Lung (tissue), 12 donors: Measurements from ENCODE around the gene NREP. TPM values are rescaled to one million over a fixed set of nuclear protein-coding genes. Genes with fewer than 3 reads are reported as not detected.
A peak's percentile ranks its signal among the peaks of the same experiment; 100 is the strongest.

Experiments
- ATAC-seq: fragments of 200-7000 bp; cut with Tn5 transposase; one replicate; pipeline ENCODE4 v1.9.1; 2020; ENCODE audit warnings: moderate number of reproducible peaks; ENCODE audit not compliant: insufficient read depth, low FRiP score
- DNase-seq, 3 donors: peaks; one replicate each; pipeline ENCODE4 v3.0.0-alpha.2; 2013 to 2017
- H3K27ac ChIP-seq, 2 donors: one replicate each; pipeline ENCODE4 v1.5.1; 2013; ENCODE audit warnings: mild to moderate bottlenecking in 2 of 2, moderate library complexity in 2 of 2, control low read depth in 1 of 2, inconsistent platforms in 1 of 2, low read depth in 1 of 2, low read length in 1 of 2
- H3K27me3 ChIP-seq, 3 donors: one replicate each; pipeline ENCODE4 v1.5.1; 2013; ENCODE audit warnings: low read length in 2 of 3; ENCODE audit not compliant: control insufficient read depth in 3 of 3, insufficient read depth in 3 of 3
- H3K36me3 ChIP-seq, 4 donors: one replicate each; pipeline ENCODE4 v1.5.1; 2013; ENCODE audit warnings: low read length in 4 of 4, mild to moderate bottlenecking in 1 of 4, moderate library complexity in 1 of 4; ENCODE audit not compliant: control insufficient read depth in 4 of 4, insufficient read depth in 4 of 4
- H3K4me1 ChIP-seq, 5 donors: one replicate each; pipeline ENCODE4 v1.5.1; 2013; ENCODE audit warnings: low read length in 5 of 5, mild to moderate bottlenecking in 2 of 5, moderate library complexity in 1 of 5; ENCODE audit not compliant: control insufficient read depth in 5 of 5, insufficient read depth in 5 of 5
- H3K4me3 ChIP-seq: one replicate; pipeline ENCODE4 v1.5.1; 2013; ENCODE audit warnings: mild to moderate bottlenecking, control low read depth, moderate library complexity
- H3K9ac ChIP-seq, 2 donors: one replicate each; pipeline ENCODE4 v1.5.1; 2013; ENCODE audit warnings: low read length in 2 of 2, control low read depth in 1 of 2; ENCODE audit not compliant: insufficient read depth in 1 of 2
- H3K9me3 ChIP-seq, 4 donors: one replicate each; pipeline ENCODE4 v1.5.1; 2013; ENCODE audit warnings: low read length in 3 of 4, mild to moderate bottlenecking in 1 of 4, moderate library complexity in 1 of 4; ENCODE audit not compliant: control insufficient read depth in 4 of 4, insufficient read depth in 3 of 4
- WGBS, 2 donors: extraction: QIAGEN DNeasy Blood & Tissue Kit; methylation state at CpG; one replicate each; pipeline ENCODE4 v1.1.7; 2013; 5-methylcytosine and 5-hydroxymethylcytosine counted together
- polyA plus RNA-seq, 2 donors: library from polyadenylated mRNA; stranded (reverse); fragments of 200-250 nt; gene quantifications; one replicate each; pipeline ENCODE4 v1.2.1, GENCODE V29; 2013
- total RNA-seq, 2 donors: library from RNA; depleted of rRNA in 1 of 2; stranded (reverse); fragments of >200 nt in 1 of 2; gene quantifications; one replicate each; pipeline ENCODE4 v1.2.1, GENCODE V29; 2014 to 2021
- TF ChIP-seq, protein P1 (sequence below): IDR thresholded peaks from 2 replicates; pipeline ENCODE4 v1.5.1; 2012; ENCODE audit warnings: mild to moderate bottlenecking; ENCODE audit errors: control extremely low read depth, extremely low read depth
- donor health status: control.
- donor health status: control.
- donor health status: Bipolar disorder and iron deficiency.
- donor health status: healthy.
- donor health status: DM: yes; HTN: yes; CAD: no.

Gene NREP
- total and polyA plus RNA-seq, 4 donors, result 10.8 to 326 (median 16.8) TPM

DNA sequence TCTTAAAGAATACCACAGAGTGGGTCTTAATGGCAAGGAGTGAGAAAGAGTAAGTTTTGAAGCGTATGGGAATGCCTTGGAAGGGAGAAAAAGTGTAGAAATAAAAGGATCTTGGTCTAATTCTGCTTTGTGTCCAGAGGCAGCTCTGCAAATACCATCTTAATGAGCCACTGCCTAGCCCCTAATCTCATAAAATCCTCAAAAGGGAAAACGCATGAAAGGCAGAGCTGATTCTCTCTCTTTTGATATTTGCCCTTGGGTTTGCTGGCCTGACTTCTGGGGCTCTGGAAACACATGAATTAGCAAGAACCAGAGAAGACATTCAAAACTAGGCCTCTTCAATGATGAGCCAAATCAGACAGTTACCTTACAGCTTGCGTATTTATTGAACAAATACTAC, 28.1 kb downstream of the NREP start:
- Histone ChIP-seq H3K27ac (no peak overlapping the region), H3K36me3 (peaks cover 0 to 63% (median 33%) of the 10 kb centered on the region in 4 donors), H3K4me3 (no peak overlapping the region), H3K4me1 (peaks cover 0 to 8% (median 3%) of the 10 kb centered on the region in 5 donors), H3K9me3 (no peaks in the 10 kb centered on the region), H3K9ac (no peak overlapping the region), H3K27me3 (no peaks in the 10 kb centered on the region)
- no peak for DNase-seq
- TF ChIP-seq, protein P1, sequence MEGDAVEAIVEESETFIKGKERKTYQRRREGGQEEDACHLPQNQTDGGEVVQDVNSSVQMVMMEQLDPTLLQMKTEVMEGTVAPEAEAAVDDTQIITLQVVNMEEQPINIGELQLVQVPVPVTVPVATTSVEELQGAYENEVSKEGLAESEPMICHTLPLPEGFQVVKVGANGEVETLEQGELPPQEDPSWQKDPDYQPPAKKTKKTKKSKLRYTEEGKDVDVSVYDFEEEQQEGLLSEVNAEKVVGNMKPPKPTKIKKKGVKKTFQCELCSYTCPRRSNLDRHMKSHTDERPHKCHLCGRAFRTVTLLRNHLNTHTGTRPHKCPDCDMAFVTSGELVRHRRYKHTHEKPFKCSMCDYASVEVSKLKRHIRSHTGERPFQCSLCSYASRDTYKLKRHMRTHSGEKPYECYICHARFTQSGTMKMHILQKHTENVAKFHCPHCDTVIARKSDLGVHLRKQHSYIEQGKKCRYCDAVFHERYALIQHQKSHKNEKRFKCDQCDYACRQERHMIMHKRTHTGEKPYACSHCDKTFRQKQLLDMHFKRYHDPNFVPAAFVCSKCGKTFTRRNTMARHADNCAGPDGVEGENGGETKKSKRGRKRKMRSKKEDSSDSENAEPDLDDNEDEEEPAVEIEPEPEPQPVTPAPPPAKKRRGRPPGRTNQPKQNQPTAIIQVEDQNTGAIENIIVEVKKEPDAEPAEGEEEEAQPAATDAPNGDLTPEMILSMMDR, result no peak
- ATAC-seq, result no peak
- 96 to 97% methylated on average over 3 of the region's 3 CpGs for WGBS, 2 donors

DNA sequence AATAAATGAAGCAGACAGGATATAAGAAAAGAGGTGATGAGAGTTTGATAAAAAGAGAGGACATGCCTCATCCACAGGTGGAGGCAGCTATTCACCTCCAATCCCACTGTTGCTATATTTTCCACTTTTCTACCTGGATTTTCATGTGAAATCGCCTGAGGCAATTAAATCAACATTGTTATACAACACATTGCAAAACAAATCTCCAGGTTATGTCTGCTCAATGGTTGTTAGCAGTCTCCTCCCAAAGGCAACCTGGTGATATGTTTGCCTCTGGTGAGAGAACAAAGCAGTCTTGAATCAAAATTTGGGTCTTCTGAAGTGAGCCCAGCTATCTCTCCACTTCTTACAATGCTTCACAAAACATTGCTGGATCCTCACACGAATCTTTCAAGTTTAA, 30.0 kb downstream of the NREP start:
- Histone ChIP-seq H3K36me3 (peaks cover 0 to 52% (median 27%) of the 10 kb centered on the region in 4 donors), H3K9me3 (no peaks in the 10 kb centered on the region), H3K9ac (no peak overlapping the region), H3K4me1 (peaks cover 0 to 12% (median 2%) of the 10 kb centered on the region in 5 donors), H3K27ac (no peak overlapping the region), H3K4me3 (no peak overlapping the region), H3K27me3 (no peaks in the 10 kb centered on the region)
- DNase-seq (no peak), ATAC-seq (no peak)
- TF ChIP-seq, protein P1, result no peak
- 85 to 91% methylated on average over 2 of the region's 2 CpGs for WGBS, 2 donors

DNA sequence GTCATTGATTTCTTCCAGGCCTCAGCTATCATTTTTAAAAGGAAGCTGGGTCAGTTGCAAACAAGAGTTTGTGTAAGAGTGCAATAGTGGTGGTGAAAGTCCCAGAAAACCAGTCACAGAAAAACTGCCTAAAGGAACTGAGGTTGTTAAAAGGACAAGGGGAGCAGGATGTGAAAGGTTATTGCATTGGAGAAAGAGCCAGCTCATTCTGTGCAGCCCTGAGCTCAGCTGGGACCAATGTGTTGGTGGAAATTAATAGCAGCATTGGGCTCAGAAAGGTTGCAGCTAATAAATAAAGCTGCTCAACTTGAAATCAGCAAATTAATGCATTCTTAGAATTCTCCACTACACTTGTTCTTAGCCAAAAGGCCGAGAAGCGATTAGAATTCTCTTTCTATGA, 34.9 kb downstream of the NREP start:
- 58 to 65% methylated on average over 2 of the region's 2 CpGs for WGBS, 2 donors
- no peak overlapping the region for H3K27ac ChIP-seq
- peaks cover 0 to 15% (median 9%) of the 10 kb centered on the region in 4 donors for H3K36me3 ChIP-seq
- DNase-seq, result peak in 2 of 3 donors; percentile 59 to 69
- H3K4me3 ChIP-seq, result no peak overlapping the region
- H3K9me3 ChIP-seq, result no peaks in the 10 kb centered on the region
- peaks cover 0 to 15% (median 0%) of the 10 kb centered on the region in 5 donors for H3K4me1 ChIP-seq
- no peak for ATAC-seq
- no peaks in the 10 kb centered on the region for H3K27me3 ChIP-seq
- H3K9ac ChIP-seq, result no peak overlapping the region
- TF ChIP-seq, protein P1, result no peak

DNA sequence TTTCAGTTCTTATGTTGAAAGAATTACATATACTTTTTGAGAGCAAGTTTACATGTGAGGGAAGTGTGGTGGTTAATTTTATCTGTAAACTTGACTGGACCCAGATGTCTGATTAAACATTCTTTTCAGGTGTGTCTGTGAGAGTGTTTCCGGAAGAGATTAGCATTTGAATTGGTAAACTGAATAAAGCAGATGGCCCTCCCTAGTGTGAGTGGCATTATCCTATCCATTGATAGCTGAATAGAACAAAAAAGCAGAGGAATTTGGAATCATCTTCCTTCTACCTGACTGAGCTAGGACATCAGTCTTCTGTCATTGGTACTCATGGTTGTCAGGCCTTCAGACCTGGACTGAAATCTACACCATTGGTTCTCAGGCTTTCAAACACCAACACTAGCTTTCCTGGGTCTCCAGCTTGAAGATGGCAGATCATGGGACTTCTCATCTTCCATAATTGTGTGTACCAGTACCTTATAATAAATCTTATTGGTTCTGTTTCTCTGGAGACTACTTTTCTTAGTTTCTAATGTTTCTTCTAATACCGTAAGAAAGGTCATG, 36.6 kb downstream of the NREP start:
- Histone ChIP-seq H3K36me3 (peaks cover 0 to 1% (median 0%) of the 10 kb centered on the region in 4 donors), H3K27me3 (no peaks in the 10 kb centered on the region), H3K27ac (no peak overlapping the region), H3K4me1 (peaks cover 0 to 15% (median 0%) of the 10 kb centered on the region in 5 donors), H3K9ac (no peak overlapping the region), H3K9me3 (no peaks in the 10 kb centered on the region), H3K4me3 (no peak overlapping the region)
- 72 to 83% methylated on average over 2 of the region's 2 CpGs for WGBS, 2 donors
- ATAC-seq (no peak), DNase-seq (no peak)
- TF ChIP-seq, protein P1, result no peak
